ENCODE results near the gene KIAA2012. TPM values are rescaled to one million over a fixed set of nuclear protein-coding genes. Genes with fewer than 3 reads are reported as not detected.

Gene KIAA2012
- polyA plus RNA-seq, 4 donors, result 0.06 to 0.07 TPM; not detected in 2

DNA sequence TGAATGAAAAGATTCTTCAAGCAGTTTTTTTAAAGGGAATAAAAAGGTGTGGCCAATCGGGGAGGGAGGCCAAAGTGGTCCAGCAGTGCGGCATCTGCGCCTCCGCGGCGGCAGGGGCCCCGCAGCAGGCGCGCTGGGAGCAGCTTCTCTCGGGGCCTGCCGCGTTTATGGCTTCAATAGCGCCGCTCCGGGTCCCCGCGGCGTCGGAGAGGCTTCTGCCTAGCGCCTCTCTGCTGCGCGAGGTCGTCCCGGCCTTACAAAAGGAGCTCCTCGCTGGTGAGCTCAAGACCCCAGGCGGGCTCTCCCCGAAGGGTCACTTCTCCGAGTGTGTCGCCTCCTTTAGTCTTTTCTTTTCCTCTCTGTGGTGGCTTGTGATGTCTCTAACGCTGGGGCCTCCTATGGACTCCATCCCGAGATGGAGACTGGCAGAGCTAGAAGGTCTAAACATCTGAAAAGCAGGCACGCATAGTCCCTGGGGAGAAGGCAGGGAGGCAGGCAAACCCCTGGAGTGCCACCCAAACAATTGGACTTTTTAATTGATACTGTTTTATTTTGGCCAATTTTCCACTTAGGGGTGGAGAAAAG lies 98.3 kb downstream of the KIAA2012 start:
- FAIRE-seq (no peak), DNase-seq (peak in 1 of 2 donors; percentile 55)
- H3K27ac ChIP-seq (ENCODE audit: low read depth in 1 of 3, low read length in 2 of 3), result no peak overlapping the region
- peaks cover 0 to 4% (median 0%) of the 10 kb centered on the region in 3 donors for H3K27me3 ChIP-seq (ENCODE audit: control insufficient read depth in 3 of 3, insufficient read depth in 3 of 3, low read length in 3 of 3)
- peaks cover 0 to 4% (median 3%) of the 10 kb centered on the region in 3 donors for H3K4me1 ChIP-seq (ENCODE audit: control insufficient read depth in 3 of 3, insufficient read depth in 2 of 3, low read depth in 1 of 3, low read length in 2 of 3)
- H3K36me3 ChIP-seq (ENCODE audit: control insufficient read depth in 3 of 3, insufficient read depth in 2 of 3, low read depth in 1 of 3, low read length in 3 of 3), result no peaks in the 10 kb centered on the region
- WGBS, 3 donors, result 15 to 26% (median 18%) methylated on average over 32 of the region's 32 CpGs
- peak overlapping the region in 2 of 3 donors; percentile 2 to 8 for H3K4me3 ChIP-seq (ENCODE audit: low read depth in 1 of 3, low read length in 3 of 3)
- H3K9me3 ChIP-seq (ENCODE audit: control insufficient read depth in 2 of 2, insufficient read depth in 1 of 2, low read depth in 1 of 2, low read length in 1 of 2), result peaks cover 0 to 2% of the 10 kb centered on the region in 2 donors

DNA sequence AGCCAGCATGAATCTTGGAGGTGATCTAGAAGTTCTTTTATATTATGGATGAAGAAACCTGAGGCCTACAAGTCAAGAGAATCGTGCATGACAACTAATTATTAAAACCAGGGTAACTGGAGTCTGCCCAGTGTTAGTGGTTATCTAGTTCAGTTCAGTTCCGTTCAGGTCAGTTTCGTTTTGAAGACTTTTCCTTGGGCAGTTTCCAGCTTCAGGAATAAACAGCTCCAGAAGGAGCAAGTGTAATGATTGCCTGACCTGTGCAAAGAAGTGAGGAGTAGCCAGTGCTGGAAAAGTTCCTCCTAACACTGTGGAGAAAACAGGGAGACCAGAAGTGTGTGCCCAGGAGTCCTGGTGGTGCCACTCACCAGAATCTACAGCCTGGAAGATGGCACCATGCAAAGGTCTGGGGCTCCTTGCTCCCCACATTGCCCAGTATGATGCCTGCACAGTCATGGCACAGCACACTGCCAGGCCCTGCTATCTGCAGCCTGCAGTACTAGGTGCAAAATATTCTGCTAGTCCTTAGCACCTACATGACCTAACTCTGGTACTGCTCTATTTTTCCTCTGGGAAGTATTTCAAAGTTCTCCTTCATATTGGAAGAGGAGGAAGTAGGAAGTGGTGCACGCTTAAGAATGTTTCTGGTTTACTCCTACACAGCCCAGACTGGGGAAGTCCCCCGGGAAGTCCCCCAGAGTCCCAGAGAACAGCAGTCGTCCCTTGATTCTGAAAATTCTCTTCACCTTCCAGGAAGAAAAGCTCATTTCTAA lies 99.6 kb downstream of the KIAA2012 start:
- Histone ChIP-seq H3K9me3 (ENCODE audit: control insufficient read depth in 2 of 2, insufficient read depth in 1 of 2, low read depth in 1 of 2, low read length in 1 of 2) (peaks cover 0 to 2% of the 10 kb centered on the region in 2 donors), H3K27ac (ENCODE audit: low read depth in 1 of 3, low read length in 2 of 3) (no peak overlapping the region)
- FAIRE-seq, result no peak

DNA sequence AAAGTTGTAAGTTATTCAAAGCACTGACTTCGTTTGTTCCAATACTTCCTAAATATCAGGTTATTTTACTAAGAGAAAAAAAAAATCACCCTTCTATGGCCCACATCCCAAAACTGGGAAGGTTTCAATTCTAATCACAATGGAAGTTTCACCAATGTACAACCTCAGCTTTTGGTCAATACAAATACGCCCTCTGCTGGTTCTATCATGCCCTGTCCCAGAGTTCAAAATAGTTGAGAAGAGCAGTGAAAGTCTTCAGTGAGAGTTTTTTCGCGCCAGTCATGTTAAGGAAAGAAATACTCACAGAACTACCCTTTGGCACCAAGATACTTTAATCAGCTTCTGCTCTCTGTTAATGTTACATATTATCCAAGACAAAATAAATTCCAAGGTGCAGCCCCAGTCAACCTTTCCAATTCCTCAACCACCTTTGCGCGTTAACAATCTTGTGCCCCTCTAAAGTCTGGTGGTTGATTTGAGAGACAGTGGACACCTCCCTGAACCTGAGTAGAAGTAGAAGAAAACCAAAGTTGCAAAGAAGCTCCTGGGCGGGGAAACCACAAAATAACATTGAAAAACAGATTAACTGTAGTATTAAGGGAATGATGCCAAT lies 105.4 kb downstream of the KIAA2012 start:
- WGBS, 3 donors, result 42 to 49% (median 46%) methylated on average over 7 of the region's 7 CpGs

More for the DNA sequence above, 99.6 kb downstream of the KIAA2012 start:
- DNase-seq, result peak in 1 of 2 donors; percentile 32
- Histone ChIP-seq H3K4me3 (ENCODE audit: low read depth in 1 of 3, low read length in 3 of 3) (no peak overlapping the region), H3K27me3 (ENCODE audit: control insufficient read depth in 3 of 3, insufficient read depth in 3 of 3, low read length in 3 of 3) (peaks cover 0 to 4% (median 0%) of the 10 kb centered on the region in 3 donors), H3K36me3 (ENCODE audit: control insufficient read depth in 3 of 3, insufficient read depth in 2 of 3, low read depth in 1 of 3, low read length in 3 of 3) (no peaks in the 10 kb centered on the region), H3K4me1 (ENCODE audit: control insufficient read depth in 3 of 3, insufficient read depth in 2 of 3, low read depth in 1 of 3, low read length in 2 of 3) (peaks cover 0 to 4% (median 3%) of the 10 kb centered on the region in 3 donors)
- WGBS, 3 donors, result 35 to 46% (median 43%) methylated on average over 6 of the region's 6 CpGs

DNA sequence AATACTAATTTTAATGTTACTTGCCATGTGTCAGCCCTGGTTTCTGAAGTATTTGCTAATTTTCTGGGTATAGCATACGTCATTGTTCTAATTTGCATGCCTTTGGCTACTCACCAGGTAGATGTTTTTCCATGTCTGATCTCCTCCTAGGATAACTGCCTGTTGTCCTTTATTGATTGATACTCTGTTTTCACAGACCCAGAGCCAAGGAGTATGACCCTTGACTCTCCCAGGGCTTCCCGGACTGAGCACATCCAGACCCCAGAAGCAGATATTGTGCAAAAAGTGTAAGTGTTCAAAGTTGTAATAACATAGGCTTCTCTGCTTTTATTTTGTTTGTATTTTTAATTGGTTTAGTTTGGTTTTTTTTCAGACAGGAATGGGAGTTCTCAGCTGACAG lies 111.5 kb downstream of the KIAA2012 start:
- Histone ChIP-seq H3K36me3 (ENCODE audit: control insufficient read depth in 3 of 3, insufficient read depth in 2 of 3, low read depth in 1 of 3, low read length in 3 of 3) (no peaks in the 10 kb centered on the region), H3K27me3 (ENCODE audit: control insufficient read depth in 3 of 3, insufficient read depth in 3 of 3, low read length in 3 of 3) (no peaks in the 10 kb centered on the region), H3K9me3 (ENCODE audit: control insufficient read depth in 2 of 2, insufficient read depth in 1 of 2, low read depth in 1 of 2, low read length in 1 of 2) (no peaks in the 10 kb centered on the region), H3K4me1 (ENCODE audit: control insufficient read depth in 3 of 3, insufficient read depth in 2 of 3, low read depth in 1 of 3, low read length in 2 of 3) (peaks cover 0 to 7% (median 0%) of the 10 kb centered on the region in 3 donors), H3K27ac (ENCODE audit: low read depth in 1 of 3, low read length in 2 of 3) (no peak overlapping the region), H3K4me3 (ENCODE audit: low read depth in 1 of 3, low read length in 3 of 3) (no peak overlapping the region)
- FAIRE-seq, result no peak
- no peak for DNase-seq
- 69 to 74% (median 72%) methylated on average over 2 of the region's 2 CpGs for WGBS, 3 donors

More for the DNA sequence above, 105.4 kb downstream of the KIAA2012 start:
- Histone ChIP-seq H3K27ac (ENCODE audit: low read depth in 1 of 3, low read length in 2 of 3) (no peak overlapping the region), H3K9me3 (ENCODE audit: control insufficient read depth in 2 of 2, insufficient read depth in 1 of 2, low read depth in 1 of 2, low read length in 1 of 2) (peaks cover 0 to 2% of the 10 kb centered on the region in 2 donors), H3K4me1 (ENCODE audit: control insufficient read depth in 3 of 3, insufficient read depth in 2 of 3, low read depth in 1 of 3, low read length in 2 of 3) (no peaks in the 10 kb centered on the region), H3K27me3 (ENCODE audit: control insufficient read depth in 3 of 3, insufficient read depth in 3 of 3, low read length in 3 of 3) (no peaks in the 10 kb centered on the region), H3K36me3 (ENCODE audit: control insufficient read depth in 3 of 3, insufficient read depth in 2 of 3, low read depth in 1 of 3, low read length in 3 of 3) (no peaks in the 10 kb centered on the region), H3K4me3 (ENCODE audit: low read depth in 1 of 3, low read length in 3 of 3) (no peak overlapping the region)
- DNase-seq, result peak; percentile 71 to 75
- FAIRE-seq, result no peak

DNA sequence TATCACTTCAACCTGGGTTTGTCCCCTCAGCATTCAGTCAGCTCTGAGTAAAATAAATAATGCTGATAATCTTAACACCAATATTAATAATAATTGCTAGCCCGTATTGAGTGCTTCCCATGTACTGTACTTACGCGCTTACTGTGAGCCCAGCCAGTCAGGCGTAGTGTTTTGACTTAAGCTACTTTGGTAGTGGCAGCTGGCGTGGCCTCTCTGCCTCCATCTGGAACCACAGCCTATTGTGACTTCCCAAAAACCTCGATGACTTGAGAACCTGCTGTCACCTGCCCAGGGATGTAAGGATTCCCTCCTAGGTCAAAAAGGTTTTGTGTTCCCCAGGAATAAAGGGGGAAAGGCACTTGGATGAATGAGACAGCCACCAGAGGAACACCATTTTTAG lies 112.1 kb downstream of the KIAA2012 start:
- no peak overlapping the region for H3K4me3 ChIP-seq (ENCODE audit: low read depth in 1 of 3, low read length in 3 of 3)
- no peaks in the 10 kb centered on the region for H3K36me3 ChIP-seq (ENCODE audit: control insufficient read depth in 3 of 3, insufficient read depth in 2 of 3, low read depth in 1 of 3, low read length in 3 of 3)
- no peaks in the 10 kb centered on the region for H3K9me3 ChIP-seq (ENCODE audit: control insufficient read depth in 2 of 2, insufficient read depth in 1 of 2, low read depth in 1 of 2, low read length in 1 of 2)
- WGBS, 3 donors, result 79 to 85% (median 84%) methylated on average over 6 of the region's 6 CpGs
- H3K27me3 ChIP-seq (ENCODE audit: control insufficient read depth in 3 of 3, insufficient read depth in 3 of 3, low read length in 3 of 3), result no peaks in the 10 kb centered on the region
- H3K4me1 ChIP-seq (ENCODE audit: control insufficient read depth in 3 of 3, insufficient read depth in 2 of 3, low read depth in 1 of 3, low read length in 2 of 3), result peaks cover 0 to 7% (median 0%) of the 10 kb centered on the region in 3 donors
- FAIRE-seq (no peak), DNase-seq (no peak)
- H3K27ac ChIP-seq (ENCODE audit: low read depth in 1 of 3, low read length in 2 of 3), result no peak overlapping the region

DNA sequence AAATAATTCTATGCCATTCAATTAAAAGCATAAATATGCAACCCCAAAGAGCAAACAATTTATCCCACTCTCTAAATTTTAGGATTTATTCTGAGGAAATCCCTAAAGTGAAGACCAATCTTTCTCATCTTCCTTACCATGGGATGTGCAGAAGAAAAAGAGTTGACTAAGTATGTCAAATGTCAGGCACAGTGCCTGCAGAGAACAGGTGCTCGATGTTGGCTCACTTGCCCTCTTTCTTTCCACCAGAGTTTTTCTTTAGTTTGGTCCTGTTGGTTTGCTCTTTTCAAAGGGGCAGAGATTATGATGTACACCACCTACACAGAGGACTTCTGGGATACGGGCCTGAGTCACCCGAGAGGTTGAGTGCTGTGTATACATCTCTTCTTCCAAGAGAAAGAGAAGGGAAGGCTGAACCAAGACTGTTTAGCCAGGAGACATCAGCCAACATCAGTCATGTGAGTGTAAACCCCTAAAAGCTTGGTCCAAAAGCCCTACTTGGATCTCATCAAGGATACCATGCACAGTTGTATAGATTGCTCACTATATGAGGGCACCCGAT lies 113.7 kb downstream of the KIAA2012 start:
- Histone ChIP-seq H3K4me1 (ENCODE audit: control insufficient read depth in 3 of 3, insufficient read depth in 2 of 3, low read depth in 1 of 3, low read length in 2 of 3) (peaks cover 0 to 7% (median 0%) of the 10 kb centered on the region in 3 donors), H3K27me3 (ENCODE audit: control insufficient read depth in 3 of 3, insufficient read depth in 3 of 3, low read length in 3 of 3) (no peaks in the 10 kb centered on the region), H3K36me3 (ENCODE audit: control insufficient read depth in 3 of 3, insufficient read depth in 2 of 3, low read depth in 1 of 3, low read length in 3 of 3) (no peaks in the 10 kb centered on the region), H3K27ac (ENCODE audit: low read depth in 1 of 3, low read length in 2 of 3) (no peak overlapping the region), H3K4me3 (ENCODE audit: low read depth in 1 of 3, low read length in 3 of 3) (no peak overlapping the region), H3K9me3 (ENCODE audit: control insufficient read depth in 2 of 2, insufficient read depth in 1 of 2, low read depth in 1 of 2, low read length in 1 of 2) (no peaks in the 10 kb centered on the region)
- no peak for FAIRE-seq
- DNase-seq, result no peak
- WGBS, 3 donors, result 50 to 86% (median 64%) methylated on average over 4 of the region's 4 CpGs

DNA sequence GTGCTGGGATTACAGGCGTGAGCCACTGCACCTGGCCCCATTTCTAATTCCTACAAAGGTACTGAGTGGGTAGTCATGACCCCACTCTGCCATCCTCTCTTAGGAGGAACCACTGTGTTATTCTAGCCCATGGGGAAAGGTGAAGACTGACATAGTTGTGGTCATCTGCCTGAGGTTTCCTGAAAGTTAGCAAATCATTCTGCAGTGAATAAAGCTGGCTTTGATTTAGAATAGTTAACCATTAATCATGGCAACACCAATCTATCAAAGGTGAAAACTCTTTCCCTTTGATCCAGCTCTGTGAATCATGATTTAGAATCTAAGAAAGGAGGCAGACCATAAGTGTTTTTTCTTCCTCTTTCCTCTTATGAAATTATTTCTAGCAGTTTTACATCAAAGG lies 114.5 kb downstream of the KIAA2012 start:
- Histone ChIP-seq H3K4me1 (ENCODE audit: control insufficient read depth in 3 of 3, insufficient read depth in 2 of 3, low read depth in 1 of 3, low read length in 2 of 3) (peaks cover 0 to 7% (median 0%) of the 10 kb centered on the region in 3 donors), H3K9me3 (ENCODE audit: control insufficient read depth in 2 of 2, insufficient read depth in 1 of 2, low read depth in 1 of 2, low read length in 1 of 2) (no peaks in the 10 kb centered on the region), H3K4me3 (ENCODE audit: low read depth in 1 of 3, low read length in 3 of 3) (no peak overlapping the region), H3K27ac (ENCODE audit: low read depth in 1 of 3, low read length in 2 of 3) (no peak overlapping the region), H3K36me3 (ENCODE audit: control insufficient read depth in 3 of 3, insufficient read depth in 2 of 3, low read depth in 1 of 3, low read length in 3 of 3) (no peaks in the 10 kb centered on the region), H3K27me3 (ENCODE audit: control insufficient read depth in 3 of 3, insufficient read depth in 3 of 3, low read length in 3 of 3) (no peaks in the 10 kb centered on the region)
- 11 to 60% (median 57%) methylated on average over 1 of the region's 1 CpG for WGBS, 3 donors
- DNase-seq, result peak; percentile 33 to 75
- FAIRE-seq, result no peak

DNA sequence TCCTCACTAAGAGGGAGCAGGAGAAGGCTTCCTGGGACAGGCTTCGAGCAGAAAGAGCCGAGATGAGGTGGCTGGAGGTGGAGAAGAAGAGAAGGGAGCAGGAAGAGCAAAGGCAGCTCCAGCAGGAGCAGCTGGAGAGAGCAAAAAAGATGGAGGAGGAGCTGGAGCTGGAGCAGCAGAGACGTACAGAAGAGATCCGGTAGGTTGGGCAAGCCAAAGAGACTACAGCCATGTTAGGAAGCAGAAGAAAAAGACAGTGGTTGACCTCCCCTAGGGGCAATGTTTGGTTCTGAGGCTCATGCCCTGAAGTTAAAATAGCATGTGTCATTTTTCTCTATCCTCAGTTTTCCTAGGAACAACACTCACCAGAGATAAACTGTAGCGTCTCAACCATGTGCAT lies 120.2 kb downstream of the KIAA2012 start:
- no peak for FAIRE-seq
- no peaks in the 10 kb centered on the region for H3K9me3 ChIP-seq (ENCODE audit: control insufficient read depth in 2 of 2, insufficient read depth in 1 of 2, low read depth in 1 of 2, low read length in 1 of 2)
- WGBS, 3 donors, result 89 to 95% (median 92%) methylated on average over 5 of the region's 5 CpGs

More for the DNA sequence above, 120.2 kb downstream of the KIAA2012 start:
- DNase-seq, result no peak
- Histone ChIP-seq H3K4me3 (ENCODE audit: low read depth in 1 of 3, low read length in 3 of 3) (no peak overlapping the region), H3K4me1 (ENCODE audit: control insufficient read depth in 3 of 3, insufficient read depth in 2 of 3, low read depth in 1 of 3, low read length in 2 of 3) (no peaks in the 10 kb centered on the region), H3K27me3 (ENCODE audit: control insufficient read depth in 3 of 3, insufficient read depth in 3 of 3, low read length in 3 of 3) (no peaks in the 10 kb centered on the region), H3K36me3 (ENCODE audit: control insufficient read depth in 3 of 3, insufficient read depth in 2 of 3, low read depth in 1 of 3, low read length in 3 of 3) (no peaks in the 10 kb centered on the region), H3K27ac (ENCODE audit: low read depth in 1 of 3, low read length in 2 of 3) (no peak overlapping the region)
